ENCODE data around the gene TTC28. TPM values are rescaled to one million over a fixed set of nuclear protein-coding genes. Genes with fewer than 3 reads are reported as not detected.

Gene TTC28
- total and polyA plus RNA-seq, 10 of the 15 experiments (the other 5 are each of a cell fraction or from before 2014, with no cell fraction given) = 0.15 to 8.4 (median 1.4) TPM

DNA sequence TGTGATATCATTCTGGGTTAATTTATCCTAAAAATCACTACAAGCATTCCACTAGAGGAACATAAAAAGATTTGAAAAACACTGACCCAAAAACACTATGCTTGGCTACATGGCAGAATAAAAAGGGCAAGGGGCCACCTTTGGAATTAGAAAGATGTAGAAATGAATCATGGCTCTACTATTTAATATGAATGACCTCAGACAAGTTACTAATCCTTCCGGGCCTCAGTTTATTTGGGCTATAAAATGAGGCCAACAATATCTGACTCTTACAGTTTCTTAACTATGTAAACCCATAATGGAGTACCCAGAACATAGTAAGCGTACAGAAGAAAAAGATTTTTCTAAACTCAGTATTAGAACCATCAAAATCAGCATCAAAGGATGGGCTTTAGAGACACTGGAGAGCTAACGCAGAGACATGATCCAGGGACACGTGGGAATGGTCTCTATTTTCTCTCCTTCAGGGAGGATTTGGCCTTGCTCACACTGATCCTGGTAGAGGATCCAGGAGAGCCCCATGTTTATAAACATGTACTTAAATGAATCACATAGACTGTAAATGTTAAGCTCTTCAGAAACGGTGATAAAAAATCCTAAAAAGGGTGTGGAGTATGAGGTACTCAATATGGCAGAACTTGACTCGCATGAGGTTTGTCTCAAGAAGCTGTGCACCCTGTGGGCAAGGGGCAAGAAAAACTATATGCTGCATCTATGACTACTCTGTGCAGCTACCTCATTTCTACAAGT lies 472.2 kb downstream of the TTC28 start:
- Histone ChIP-seq H3K27ac (ENCODE audit: control insufficient read depth, insufficient read depth) (no peak overlapping the region), H2AFZ (ENCODE audit: control insufficient read depth, low read depth, low read length) (no peak overlapping the region), H3K79me2 (ENCODE audit: control insufficient read depth, insufficient read depth, low read length) (no peaks in the 10 kb centered on the region), H4K20me1 (ENCODE audit: control insufficient read depth, insufficient read depth) (no peaks in the 10 kb centered on the region), H3K36me3 (ENCODE audit: control insufficient read depth in 2 of 2, insufficient read depth in 2 of 2, low read length in 1 of 2) (no peaks in the 10 kb centered on the region), H3K4me1 (ENCODE audit: control insufficient read depth, insufficient read depth, low read length) (no peaks in the 10 kb centered on the region), H3K4me3 (no peak overlapping the region), H3K9me3 (replicated peaks; ENCODE audit: control insufficient read depth, insufficient read depth, low read length) (no peaks in the 10 kb centered on the region), H3K27me3 (replicated peaks in 1 of 2; ENCODE audit: control insufficient read depth in 2 of 2, insufficient read depth in 2 of 2, low read length in 1 of 2) (no peaks in the 10 kb centered on the region), H3K4me2 (ENCODE audit: control insufficient read depth, insufficient read depth) (no peak overlapping the region), H3K9ac (ENCODE audit: control insufficient read depth, insufficient read depth, low read length) (no peak overlapping the region)
- ChIA-PET CTCF (no interaction called here), RAD21 (ENCODE audit: unreplicated experiment) (no interaction called here), POLR2A (no interaction called here), SMC1A (ENCODE audit: uncharacterized antibody, unreplicated experiment) (no interaction called here)
- no peak for TF ChIP-seq CBX3 (IDR thresholded peaks at IDR 0.05; ENCODE audit: borderline replicate concordance, low read depth)
- TF ChIP-seq ZNF274 (IDR thresholded peaks at IDR 0.05; ENCODE audit: insufficient read depth, insufficient read length) = no peak
- TF ChIP-seq, protein P1, sequence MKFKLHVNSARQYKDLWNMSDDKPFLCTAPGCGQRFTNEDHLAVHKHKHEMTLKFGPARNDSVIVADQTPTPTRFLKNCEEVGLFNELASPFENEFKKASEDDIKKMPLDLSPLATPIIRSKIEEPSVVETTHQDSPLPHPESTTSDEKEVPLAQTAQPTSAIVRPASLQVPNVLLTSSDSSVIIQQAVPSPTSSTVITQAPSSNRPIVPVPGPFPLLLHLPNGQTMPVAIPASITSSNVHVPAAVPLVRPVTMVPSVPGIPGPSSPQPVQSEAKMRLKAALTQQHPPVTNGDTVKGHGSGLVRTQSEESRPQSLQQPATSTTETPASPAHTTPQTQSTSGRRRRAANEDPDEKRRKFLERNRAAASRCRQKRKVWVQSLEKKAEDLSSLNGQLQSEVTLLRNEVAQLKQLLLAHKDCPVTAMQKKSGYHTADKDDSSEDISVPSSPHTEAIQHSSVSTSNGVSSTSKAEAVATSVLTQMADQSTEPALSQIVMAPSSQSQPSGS (IDR thresholded peaks at IDR 0.05; ENCODE audit: low read length) = no peak
- no peak for TF ChIP-seq PML (IDR thresholded peaks at IDR 0.05; ENCODE audit: low read length)
- no peak for TF ChIP-seq MXI1 (IDR thresholded peaks at IDR 0.05; ENCODE audit: low read depth, low read length)
- no peak for TF ChIP-seq EP300 (IDR thresholded peaks at IDR 0.05; ENCODE audit: borderline replicate concordance in 1 of 2, control insufficient read depth in 1 of 2, low read depth in 2 of 2, low read length in 2 of 2)
- no TSS peak for BruUV-seq (replicated peaks)
- ATAC-seq (no peak), DNase-seq (ENCODE audit: low read depth, low spot score) (no peak), FAIRE-seq (no peak)
- in situ Hi-C loops (cut with MboI) = no loop called here
- WGBS (ENCODE audit: insufficient coverage, insufficient replicate concordance, low lambda C conversion rate, missing lambda C conversion rate) = 29% methylated on average over 6 of the region's 6 CpGs
- intact Hi-C loops (cut with micrococcal nuclease; ENCODE audit: unreplicated experiment) = no loop called here

Measured in GM12878 (cell line).